Stimulated activated CD8-positive, alpha-beta memory T cell treated with anti-CD3 and anti-CD28 coated beads, Interleukin-15, amount 100 ng/mL, for 48 hours (primary cell): ENCODE measurements around the gene LMF2.
"Not testable (repeated sequence)": the region's sequence is repeated elsewhere in the genome, so short reads cannot be mapped to it uniquely, and the experiment has no call there.

Experiments
- DNase-seq, 2 donors: peaks; one replicate each; pipeline ENCODE4 v3.0.0-alpha.2; 2020; ENCODE audit warnings: low read depth in 2 of 2

The LMF2 gene

DNA sequence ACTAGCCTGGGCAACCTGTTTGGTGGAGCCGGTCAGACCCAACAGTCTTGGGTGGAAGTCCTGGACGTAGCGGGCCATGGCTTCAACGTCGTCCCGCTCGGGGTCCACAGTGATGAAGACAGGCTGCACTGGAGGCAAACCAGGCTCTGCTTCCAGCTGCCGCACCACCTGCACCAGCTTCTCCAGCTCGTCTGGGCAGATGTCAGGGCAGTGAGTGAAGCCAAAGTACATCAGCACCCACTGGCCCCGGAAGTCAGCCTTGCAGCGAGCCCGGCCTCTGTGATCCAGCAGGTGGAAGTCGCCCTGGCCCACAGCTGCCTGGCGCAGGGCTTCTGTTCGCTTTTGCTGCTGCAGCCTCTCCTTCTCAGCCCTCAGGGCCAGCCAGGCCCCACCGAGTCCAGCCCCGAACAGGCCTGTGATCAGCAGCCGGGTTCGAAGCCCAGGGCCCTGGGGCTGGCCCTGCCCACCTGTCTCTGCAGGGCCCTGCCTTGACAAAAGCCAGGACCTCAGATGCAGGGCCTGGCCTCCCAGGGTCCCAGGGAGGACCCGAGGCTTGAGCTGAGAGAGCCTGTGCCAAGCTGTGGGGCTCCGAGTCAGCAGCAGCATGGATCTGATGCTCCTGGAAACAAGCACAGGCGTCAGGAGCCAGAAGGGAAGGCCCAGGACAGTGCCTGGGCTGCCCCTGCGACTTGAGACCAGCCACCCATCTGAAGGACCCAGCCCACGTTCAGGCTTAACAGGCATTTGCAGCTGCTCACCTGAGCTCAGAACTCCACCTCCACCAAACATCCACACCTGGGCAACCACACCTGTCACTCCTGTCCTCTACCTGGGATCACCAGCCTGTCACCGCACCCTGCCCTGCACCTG lies 16.5 kb upstream of the LMF2 start:
- DNase-seq = no peak

DNA sequence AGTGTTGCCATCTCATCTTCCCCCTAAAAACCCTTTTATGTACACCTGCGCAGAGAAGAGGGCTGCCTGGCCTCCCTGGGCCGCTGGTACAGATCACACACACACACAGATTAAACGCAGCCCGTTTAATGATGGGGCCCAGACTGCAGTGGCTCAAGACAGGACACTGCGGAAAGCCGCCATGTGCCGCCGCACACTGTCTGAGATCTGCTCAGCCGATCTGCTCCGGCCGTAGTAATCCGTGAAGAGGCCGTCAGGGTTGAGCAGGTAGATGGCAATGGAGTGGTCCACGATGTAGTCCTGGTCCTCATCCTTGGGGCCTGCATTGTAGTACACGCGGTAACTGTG lies 15.9 kb upstream of the LMF2 start:
- no peak for DNase-seq

DNA sequence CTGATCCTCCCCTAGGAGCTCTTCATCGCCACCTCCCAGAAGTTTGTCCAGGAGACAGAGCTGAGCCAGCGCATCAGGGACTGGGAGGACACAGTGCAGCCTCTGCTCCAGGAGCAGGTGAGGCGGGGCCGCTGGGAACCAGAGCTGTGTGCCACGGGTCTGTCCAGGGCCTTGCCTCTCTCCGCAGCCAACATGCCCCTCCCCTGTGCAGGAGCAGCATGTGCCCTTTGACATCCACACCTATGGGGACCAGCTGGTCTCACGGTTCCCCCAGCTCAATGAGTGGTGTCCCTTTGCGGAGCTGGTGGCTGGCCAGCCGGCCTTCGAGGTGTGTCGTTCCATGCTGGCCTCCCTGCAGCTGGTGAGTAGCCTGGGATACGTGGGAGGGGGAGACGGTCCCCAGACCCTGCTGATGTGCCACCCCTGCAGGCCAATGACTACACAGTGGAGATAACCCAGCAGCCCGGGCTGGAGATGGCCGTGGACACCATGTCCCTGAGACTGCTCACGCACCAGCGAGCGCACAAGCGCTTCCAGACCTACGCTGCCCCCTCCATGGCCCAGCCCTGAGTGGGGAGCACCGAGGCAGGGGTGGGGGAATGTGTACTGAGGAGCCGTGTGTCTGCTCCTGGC lies 15.4 kb upstream of the LMF2 start:
- DNase-seq = no peak

DNA sequence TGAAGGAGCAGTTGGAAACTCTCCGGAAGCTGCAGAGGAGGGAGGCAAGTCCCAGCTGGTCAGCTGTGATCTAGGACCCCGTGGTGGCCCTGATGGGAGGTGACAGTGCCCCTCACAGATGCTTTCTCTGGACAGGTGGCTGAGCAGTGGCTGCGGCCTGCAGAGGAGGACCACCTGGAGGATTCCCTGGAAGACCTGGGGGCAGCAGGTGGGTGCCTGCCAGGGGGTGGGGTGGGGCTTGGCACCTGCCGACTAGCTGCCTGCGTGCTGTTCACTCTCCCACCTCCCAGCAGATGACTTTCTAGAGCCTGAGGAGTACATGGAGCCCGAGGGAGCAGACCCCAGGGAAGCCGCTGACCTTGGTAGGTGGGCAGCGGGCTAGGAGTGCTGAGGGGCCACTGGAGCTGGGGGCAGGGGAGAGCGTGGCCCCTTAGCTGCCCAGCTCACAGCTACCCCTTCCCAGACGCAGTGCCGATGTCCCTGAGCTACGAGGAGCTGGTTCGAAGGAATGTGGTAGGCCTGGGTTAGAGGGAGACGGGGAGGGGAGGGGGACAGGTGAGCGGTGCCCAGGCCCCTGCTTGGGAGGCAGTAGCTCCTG lies 14.8 kb upstream of the LMF2 start:
- no peak for DNase-seq

DNA sequence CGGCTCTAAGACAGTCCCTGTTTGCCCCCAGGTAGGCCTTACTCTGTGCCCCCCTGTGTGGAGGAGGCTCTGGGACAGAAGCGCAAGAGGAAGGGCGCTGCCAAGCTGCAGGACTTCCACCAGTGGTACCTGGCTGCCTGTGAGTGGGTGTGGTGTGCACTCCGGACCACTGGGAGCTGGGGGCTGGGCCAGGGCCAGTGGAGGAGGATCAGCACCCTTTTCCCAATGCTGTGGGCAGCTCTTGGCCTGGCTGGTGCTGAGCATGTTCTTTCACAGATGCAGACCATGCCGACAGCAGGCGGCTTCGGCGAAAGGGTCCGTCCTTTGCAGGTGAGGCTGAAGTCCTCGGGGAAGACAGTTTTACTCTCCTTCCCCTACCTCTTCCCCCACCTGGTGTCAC lies 14.2 kb upstream of the LMF2 start:
- DNase-seq = no peak

DNA sequence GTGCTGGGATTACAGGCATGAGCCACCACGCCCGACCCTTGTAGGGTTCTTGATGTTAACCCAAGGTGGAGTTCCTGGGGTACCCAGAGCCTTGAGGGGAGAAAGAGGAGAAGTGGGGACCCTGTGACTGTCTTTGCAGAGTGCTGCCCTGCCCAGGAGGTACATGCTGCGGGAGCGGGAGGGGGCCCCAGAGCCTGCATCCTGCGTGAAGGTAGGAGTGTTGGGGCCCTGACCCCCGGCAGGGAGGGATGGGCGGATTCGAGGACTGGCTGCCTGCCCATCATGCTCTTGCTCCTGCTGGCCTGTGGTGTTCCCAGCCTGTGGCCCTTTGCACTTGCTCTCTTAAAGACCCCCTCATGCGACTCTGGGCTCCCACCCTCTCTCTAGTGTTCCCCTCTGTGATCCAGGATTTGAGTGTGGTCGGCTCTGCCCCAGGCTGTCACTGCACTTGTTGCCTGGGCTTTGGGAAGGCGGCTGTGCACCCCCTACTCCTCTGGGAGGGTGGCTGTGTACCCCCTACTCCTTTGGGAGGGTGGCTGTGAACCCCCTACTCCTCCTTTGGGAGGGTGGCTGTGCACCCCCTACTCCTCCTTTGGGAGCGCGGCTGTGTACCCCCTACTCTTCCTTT lies 13.4 kb upstream of the LMF2 start:
- no peak for DNase-seq

DNA sequence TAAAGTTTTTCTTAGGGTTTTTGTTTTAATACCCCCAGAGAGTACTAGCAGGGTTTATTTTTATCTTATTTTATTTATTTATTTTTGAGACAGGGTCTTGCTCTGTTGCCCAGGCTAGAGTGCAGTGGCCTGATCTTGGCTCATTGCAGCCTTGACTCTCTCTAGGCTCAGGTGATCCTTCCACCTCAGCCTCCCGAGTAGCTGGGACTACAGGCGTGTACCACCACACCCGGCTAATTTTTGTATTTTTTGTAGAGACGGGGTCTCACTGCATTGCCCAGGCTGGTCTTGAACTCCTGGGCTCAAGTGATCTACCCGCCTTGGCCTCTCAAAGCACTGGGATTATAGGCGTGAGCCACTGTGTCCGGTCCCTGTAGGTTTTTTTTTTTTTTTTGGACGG lies 12.7 kb upstream of the LMF2 start:
- not testable (repeated sequence) for DNase-seq

DNA sequence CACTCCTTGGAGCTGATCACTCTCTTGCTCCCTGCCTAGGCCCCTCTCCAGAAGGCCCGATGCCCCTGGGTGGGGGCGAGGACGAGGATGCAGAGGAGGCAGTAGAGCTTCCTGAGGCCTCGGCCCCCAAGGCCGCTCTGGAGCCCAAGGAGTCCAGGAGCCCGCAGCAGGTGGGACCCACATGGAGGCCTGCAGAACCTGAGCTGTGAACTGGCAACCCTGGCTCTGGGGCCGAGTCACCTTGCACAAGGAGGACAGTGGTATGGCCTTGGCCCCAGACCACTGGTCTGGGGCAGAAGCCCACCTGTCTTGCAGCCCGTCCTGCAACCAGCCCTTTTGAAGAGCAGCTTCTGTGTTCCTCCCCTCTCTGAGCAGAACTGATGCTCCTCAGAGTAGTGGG lies 11.6 kb upstream of the LMF2 start:
- no peak for DNase-seq

DNA sequence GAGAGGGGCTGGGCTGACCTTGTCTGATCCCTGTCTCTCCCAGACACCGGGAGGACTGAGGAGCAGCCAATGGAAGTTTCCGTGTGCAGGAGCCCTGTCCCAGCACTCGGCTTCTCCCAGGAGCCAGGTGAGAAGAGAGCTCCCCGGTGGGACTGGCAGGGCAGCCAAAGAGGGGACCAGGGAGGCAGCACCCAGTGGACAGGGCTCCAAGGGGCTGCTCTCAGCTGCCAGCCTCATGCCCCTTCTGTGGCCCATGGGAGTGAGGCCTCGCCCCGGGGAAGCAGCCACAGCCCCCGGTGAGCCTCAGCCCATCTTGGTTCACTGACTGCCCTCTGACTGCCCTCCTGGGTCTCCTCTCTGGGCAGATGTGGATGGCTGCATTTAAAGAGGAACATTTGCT lies 11.1 kb upstream of the LMF2 start:
- no peak for DNase-seq

DNA sequence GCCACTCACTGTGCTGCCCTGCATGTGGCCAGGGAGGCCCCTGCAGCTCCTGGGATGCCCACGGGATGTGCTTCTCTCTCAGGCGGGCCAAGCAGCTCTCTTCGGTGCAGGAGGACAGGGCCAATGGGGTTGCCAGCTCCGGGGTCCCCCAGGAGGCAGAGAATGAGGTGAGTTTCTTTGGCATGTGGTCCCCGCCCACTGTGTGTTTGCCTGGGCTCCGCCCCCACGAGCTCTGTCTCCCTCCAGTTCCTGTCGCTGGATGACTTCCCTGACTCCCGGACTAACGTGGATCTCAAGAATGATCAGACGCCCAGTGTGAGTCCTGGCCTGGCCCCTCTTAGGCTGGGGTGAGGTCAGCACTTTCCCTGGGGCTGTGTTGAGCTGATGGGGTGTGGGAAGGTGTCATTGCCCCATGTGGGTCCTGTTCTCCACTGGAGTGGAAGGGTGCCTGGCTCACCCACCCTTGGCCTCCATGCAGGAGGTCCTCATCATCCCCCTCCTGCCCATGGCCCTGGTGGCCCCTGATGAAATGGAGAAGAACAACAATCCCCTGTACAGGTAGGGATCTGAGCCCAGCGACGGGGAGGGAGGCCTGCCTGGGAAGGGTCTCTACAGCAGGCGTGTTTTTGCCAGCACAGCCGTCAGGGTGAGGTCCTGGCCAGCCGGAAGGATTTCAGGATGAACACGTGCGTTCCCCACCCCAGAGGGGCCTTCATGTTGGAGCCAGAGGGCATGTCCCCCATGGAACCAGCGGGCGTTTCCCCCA lies 10.2 kb upstream of the LMF2 start:
- DNase-seq = no peak

DNA sequence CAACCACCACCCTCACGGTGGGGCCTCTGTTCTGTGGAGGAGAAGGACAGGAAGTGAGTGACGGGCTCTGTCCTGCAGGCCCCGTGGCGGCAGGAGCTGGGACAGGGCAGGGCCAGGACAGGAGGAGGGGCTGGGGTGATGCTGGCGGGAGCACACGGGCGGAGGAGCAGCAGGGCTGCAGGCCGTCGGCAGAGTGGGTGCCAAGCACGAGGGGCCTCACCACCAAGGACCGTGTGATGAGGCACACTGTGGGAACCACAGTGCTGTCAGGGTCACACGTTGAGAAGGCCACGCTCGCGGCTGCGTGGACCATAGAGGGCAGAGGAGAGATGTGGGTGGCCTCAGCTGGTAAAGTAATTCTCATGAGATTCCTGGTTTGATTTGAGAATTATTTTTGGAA lies 9.4 kb upstream of the LMF2 start:
- DNase-seq = no peak

DNA sequence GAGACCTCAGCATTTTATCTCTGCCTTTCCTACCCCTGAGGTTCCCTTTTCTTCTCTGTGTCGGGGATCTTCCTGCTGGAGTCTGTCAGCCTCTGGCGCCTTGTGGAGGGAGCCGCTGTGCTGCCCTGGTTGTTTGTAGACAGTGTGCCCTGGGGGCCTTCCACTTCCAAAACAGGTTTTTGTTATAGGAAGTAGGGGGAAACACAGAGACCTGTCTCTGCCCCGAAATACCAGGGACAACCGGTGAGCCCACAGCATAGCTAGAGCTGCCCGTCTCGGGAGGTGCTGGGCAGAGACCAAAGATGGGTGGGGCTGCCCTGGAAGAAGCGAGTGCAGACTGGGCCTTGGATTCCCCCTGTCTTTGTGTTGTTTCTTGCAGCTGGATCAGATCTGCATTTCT lies 8.6 kb upstream of the LMF2 start:
- no peak for DNase-seq

DNA sequence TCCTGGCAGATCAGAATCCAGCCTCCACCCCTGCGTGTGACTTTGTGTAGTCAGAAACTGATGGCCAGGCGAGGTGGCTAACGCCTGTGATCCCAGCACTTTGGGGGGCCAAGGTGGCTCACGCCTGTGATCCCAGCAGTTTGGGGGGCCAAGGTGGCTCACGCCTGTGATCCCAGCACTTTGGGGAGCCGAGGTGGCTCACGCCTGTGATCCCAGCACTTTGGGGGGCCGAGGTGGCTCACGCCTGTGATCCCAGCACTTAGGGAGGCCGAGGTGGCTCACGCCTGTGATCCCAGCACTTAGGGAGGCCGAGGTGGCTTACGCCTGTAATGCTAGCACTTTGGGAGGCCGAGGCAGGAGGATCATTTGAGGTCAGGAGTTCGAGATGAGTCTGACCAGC lies 5.7 kb upstream of the LMF2 start:
- DNase-seq = no peak

DNA sequence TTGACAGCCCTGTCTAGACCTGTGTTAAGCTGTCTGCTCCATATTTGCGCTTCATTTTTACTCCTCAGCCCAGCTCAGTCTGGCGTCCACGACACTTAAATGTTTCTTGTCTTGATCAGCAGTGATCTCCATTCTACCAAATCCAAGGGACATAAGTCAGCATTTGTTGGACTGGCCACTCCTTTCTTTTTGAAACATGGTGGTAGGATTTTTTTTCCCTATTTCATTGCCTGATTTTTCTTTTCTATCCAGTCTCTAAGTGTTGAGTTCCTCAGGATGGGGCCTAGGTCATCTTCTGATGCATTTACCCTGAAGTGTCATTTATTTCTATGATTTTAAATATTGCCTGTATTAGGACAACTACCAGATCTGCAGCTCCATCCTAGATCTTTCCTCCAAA lies 1.4 kb upstream of the LMF2 start:
- DNase-seq = no peak

DNA sequence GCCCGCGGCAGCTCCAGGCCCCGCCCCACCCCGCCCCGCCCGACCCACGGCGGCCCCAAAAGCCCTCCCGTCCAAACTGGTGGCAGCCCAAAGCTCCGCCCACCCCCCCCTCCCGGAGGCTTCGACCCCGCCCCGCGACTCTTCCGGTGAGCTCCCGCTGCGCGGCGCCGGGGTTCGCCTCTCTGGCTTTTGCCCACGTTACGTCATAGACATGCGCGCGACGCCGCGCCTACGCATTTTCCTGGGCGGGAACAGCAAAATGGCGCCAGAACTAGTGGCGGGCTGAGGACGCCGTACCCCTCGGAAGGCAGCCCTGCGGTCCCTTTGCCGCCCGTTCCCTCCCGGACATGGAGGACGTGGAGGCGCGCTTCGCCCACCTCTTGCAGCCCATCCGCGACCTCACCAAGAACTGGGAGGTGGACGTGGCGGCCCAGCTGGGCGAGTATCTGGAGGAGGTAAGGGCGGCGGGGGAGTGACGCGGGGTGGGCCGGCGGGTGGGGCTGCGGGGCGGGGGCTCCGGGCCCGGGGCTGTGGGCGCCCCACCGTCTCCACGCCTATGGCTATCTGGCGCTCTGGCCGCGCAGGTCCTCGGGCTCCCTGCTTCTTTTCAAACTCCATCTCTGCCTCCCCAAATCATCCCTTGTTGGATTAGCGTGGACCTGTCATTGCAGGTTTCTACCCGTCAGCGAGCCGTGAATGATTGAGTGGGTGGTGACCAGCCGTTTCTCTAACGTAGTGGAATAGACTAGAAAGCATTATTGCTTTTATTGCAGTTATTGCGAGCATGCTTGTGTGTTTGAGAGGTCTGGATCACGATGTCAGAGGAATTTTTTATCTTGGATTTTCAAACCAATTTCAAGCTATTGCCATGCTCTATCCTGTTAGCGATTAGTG lies 736 bp upstream of the LMF2 start, which contains the start of gene NCAPH2:
Gene NCAPH2, plus strand, starts transcription at position 234 of the 894 bp plus-strand sequence. Its CDS starts 114 bp downstream, at position 348.
- DNase-seq = peak; percentile 94 to 97

DNA sequence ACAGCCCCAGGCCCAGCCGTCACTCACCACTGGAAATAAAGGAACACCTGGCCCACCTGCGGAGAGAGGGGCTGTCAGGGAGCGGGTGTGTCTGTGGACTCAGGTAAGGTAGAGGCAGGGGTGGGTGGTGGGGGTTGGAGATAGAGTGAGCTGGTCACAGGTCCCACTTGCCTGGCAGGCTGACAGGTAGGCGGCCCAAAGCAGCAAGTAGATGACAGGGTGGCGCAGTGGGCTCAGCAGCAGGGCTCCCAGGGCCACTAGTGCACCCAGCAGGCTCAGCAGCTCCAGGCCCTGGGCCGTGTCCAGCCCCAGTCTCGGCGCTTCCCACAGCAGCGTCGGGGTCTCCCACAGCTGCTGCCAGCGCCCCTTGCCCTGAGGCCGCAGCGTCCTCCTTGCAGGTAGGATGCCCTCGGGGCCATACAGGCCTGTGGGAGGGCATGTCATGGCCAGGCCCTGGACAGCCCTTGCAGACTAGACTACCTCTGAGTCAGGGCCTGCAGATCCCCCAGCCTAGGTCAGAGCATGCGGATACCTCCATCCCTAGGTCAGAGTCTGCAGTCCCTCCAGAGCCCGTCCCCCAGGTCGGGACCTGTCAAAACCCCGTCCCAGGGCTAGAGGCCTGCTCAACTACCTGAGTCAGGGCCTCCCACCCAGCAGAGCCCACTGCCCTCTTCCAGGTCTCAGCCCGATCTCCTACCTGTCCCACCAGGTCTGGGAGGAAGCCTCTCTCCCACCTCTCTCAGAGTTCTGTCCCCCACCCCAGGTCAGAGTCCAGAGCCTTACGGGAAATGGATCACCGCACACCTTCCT lies 686 bp downstream of the LMF2 start:
- DNase-seq = no peak

DNA sequence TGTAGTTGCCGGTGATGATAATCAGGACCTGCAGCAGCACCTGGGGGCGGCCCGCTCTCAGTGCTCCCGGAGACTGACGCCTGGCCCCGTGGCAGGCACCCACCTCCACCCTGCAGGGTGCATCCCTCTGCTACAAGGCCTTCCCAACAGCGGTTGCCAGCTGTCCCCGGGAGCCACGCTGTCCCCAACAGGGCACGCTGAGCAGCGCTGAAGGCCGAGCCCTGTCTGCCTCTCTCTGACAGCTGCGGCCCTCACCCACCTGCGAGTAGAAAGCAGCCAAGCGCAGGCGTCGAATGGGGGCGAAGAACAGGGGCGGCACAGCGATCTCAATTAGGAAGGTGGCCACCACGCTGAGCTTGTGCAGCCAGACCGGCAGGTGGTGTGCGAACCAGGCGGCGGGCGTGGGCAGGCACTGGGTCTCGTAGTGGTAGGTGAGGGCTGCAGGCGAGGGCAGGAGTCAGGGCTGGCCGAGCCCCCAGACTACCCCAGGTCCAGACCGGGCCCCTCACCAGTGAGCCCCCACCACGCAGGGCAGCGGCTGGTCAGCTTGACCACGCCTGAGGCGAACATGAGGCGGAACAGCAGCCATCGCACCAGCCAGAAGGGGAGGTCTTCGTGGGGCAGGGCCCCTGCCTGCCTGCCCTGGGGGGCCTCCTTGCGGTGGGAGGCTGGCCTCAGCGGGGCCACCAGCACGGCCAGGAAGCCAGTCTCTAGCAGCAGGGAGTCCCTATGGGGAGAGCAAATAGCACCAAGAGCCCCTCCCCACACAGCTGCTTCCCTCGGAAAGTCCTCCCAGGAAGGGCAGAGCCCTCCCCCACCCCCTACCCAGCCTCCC lies 1.5 kb downstream of the LMF2 start:
- DNase-seq = no peak

DNA sequence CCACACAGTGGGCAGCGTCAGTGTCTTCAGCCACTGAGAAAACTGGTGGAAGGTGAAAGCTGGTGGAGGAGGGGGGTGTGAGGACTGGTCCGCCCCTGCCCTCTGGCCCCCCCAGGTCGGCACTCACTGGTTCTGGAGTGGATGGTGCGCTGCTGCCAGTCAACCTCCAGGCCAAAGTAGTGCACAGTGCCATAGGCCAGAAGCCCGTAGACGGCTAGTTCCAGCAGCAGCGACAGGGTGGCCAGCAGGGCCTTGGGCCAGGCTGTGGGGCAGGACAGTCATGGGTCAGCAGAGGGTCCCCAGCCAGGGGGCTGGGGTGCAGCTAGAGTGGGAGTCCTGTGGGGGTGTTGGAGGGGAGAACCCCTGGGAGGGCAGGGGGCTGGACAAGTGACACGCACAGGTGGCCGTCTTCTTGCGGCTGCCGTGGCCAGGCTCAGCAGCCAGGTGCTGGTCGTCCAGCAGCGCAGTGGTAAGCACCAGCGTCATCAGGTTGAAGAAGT lies 2.2 kb downstream of the LMF2 start:
- DNase-seq = no peak
